ENCODE data around the gene SCAMP3. TPM values are rescaled to one million over a fixed set of nuclear protein-coding genes. Genes with fewer than 3 reads are reported as not detected.

Gene SCAMP3
- total RNA-seq: 100 to 1,000 TPM in 4 of 9 donors, 10 to 100 TPM in 5; 51.0 to 143 (median 98.6) TPM
- polyA plus RNA-seq: 100 to 1,000 TPM in 1 of 3 donors, 10 to 100 TPM in 2; 41.9 to 102 (median 78.0) TPM
- long read RNA-seq, donor 1, transcript SCAMP3-202 (8 exons, 1,537 nt): minor isoform, 14 of 62 reads
- long read RNA-seq, donor 1, transcript SCAMP3-201 (9 exons, 1,446 nt): major isoform, 32 of 62 reads
- long read RNA-seq, donor 1, partial matches to known transcripts: 13 of 62 reads
- long read RNA-seq, donor 1, other reads (novel, unspliced or antisense): 0 of 62 reads
- long read RNA-seq, donor 2, transcript SCAMP3-201 (9 exons, 1,446 nt): major isoform, 20 of 24 reads
- long read RNA-seq, donor 2, partial matches to known transcripts: 0 of 24 reads
- long read RNA-seq, donor 2, other reads (novel, unspliced or antisense): 0 of 24 reads
- long read RNA-seq, donor 3, transcript SCAMP3-202 (8 exons, 1,537 nt): minor isoform, 5 of 39 reads
- long read RNA-seq, donor 3, transcript SCAMP3-201 (9 exons, 1,446 nt): major isoform, 31 of 39 reads
- long read RNA-seq, donor 3, partial matches to known transcripts: 0 of 39 reads
- long read RNA-seq, donor 3, other reads (novel, unspliced or antisense): 0 of 39 reads
- long read RNA-seq, donor 4, transcript SCAMP3-201 (9 exons, 1,446 nt): major isoform, 60 of 76 reads
- long read RNA-seq, donor 4, partial matches to known transcripts: 2 of 76 reads
- long read RNA-seq, donor 4, other reads (novel, unspliced or antisense): 11 of 76 reads
- long read RNA-seq, donor 5, transcript SCAMP3-202 (8 exons, 1,537 nt): minor isoform, 8 of 137 reads
- long read RNA-seq, donor 5, transcript SCAMP3-201 (9 exons, 1,446 nt): major isoform, 102 of 137 reads
- long read RNA-seq, donor 5, partial matches to known transcripts: 10 of 137 reads
- long read RNA-seq, donor 5, other reads (novel, unspliced or antisense): 17 of 137 reads
- long read RNA-seq, donor 6, transcript SCAMP3-201 (9 exons, 1,446 nt): major isoform, 30 of 40 reads
- long read RNA-seq, donor 6, partial matches to known transcripts: 3 of 40 reads
- long read RNA-seq, donor 6, other reads (novel, unspliced or antisense): 4 of 40 reads
- long read RNA-seq, donor 7, transcript SCAMP3-201 (9 exons, 1,446 nt): major isoform, 14 of 16 reads
- long read RNA-seq, donor 7, partial matches to known transcripts: 0 of 16 reads
- long read RNA-seq, donor 7, other reads (novel, unspliced or antisense): 0 of 16 reads
- long read RNA-seq, donor 8, transcript SCAMP3-201 (9 exons, 1,446 nt): major isoform, 31 of 38 reads
- long read RNA-seq, donor 8, transcript SCAMP3-202 (8 exons, 1,537 nt): minor isoform, 5 of 38 reads
- long read RNA-seq, donor 8, partial matches to known transcripts: 0 of 38 reads
- long read RNA-seq, donor 8, other reads (novel, unspliced or antisense): 0 of 38 reads
- long read RNA-seq, donor 9, transcript SCAMP3-201 (9 exons, 1,446 nt): major isoform, 23 of 29 reads
- long read RNA-seq, donor 9, partial matches to known transcripts: 0 of 29 reads
- long read RNA-seq, donor 9, other reads (novel, unspliced or antisense): 5 of 29 reads
- long read RNA-seq, donor 10, transcript SCAMP3-201 (9 exons, 1,446 nt): major isoform, 9 of 10 reads
- long read RNA-seq, donor 10, partial matches to known transcripts: 0 of 10 reads
- long read RNA-seq, donor 10, other reads (novel, unspliced or antisense): 0 of 10 reads

- H3K4me1 ChIP-seq (replicated peaks in 1 of 2): peaks cover 13 to 16% of the 10 kb centered on the region in 2 donors
- peak; percentile 79 to 95 for TF ChIP-seq POLR2A (IDR thresholded peaks at IDR 0.05)
- TF ChIP-seq, protein P1, sequence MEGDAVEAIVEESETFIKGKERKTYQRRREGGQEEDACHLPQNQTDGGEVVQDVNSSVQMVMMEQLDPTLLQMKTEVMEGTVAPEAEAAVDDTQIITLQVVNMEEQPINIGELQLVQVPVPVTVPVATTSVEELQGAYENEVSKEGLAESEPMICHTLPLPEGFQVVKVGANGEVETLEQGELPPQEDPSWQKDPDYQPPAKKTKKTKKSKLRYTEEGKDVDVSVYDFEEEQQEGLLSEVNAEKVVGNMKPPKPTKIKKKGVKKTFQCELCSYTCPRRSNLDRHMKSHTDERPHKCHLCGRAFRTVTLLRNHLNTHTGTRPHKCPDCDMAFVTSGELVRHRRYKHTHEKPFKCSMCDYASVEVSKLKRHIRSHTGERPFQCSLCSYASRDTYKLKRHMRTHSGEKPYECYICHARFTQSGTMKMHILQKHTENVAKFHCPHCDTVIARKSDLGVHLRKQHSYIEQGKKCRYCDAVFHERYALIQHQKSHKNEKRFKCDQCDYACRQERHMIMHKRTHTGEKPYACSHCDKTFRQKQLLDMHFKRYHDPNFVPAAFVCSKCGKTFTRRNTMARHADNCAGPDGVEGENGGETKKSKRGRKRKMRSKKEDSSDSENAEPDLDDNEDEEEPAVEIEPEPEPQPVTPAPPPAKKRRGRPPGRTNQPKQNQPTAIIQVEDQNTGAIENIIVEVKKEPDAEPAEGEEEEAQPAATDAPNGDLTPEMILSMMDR (IDR thresholded peaks at IDR 0.05): peak in 2 of 6 experiments; percentile 2 to 19
- H3K36me3 ChIP-seq (replicated peaks in 1 of 2): peaks cover 0 to 73% of the 10 kb centered on the region in 2 donors
- WGBS, 4 donors: 0 to 1% (median 0%) methylated on average over 20 to 47 of the region's 47 CpGs
- no peaks in the 10 kb centered on the region for H3K27me3 ChIP-seq
- H3K27ac ChIP-seq: peak within 1 kb of the TSS; percentile 22 to 90 (median 80)
- no peaks in the 10 kb centered on the region for H3K9me3 ChIP-seq (replicated peaks in 1 of 3)
- intact Hi-C loops (cut with DNase I): loop anchor here in 1 of 2 donors (5.0 kb wide), 1 partner anchor 45 kb away; the partner anchor contains the start of gene FDPS
- peak within 1 kb of the TSS; percentile 36 to 80 (median 70) for H3K4me3 ChIP-seq
- peak; percentile 94 to 99 (median 99) for DNase-seq
Observed at GRCh38 chr1:155261852-155262673, at the start of gene SCAMP3. Gene SCAMP3, minus strand, starts transcription at chr1:155262360. Its CDS starts 209 bp downstream, at chr1:155262151.

DNA sequence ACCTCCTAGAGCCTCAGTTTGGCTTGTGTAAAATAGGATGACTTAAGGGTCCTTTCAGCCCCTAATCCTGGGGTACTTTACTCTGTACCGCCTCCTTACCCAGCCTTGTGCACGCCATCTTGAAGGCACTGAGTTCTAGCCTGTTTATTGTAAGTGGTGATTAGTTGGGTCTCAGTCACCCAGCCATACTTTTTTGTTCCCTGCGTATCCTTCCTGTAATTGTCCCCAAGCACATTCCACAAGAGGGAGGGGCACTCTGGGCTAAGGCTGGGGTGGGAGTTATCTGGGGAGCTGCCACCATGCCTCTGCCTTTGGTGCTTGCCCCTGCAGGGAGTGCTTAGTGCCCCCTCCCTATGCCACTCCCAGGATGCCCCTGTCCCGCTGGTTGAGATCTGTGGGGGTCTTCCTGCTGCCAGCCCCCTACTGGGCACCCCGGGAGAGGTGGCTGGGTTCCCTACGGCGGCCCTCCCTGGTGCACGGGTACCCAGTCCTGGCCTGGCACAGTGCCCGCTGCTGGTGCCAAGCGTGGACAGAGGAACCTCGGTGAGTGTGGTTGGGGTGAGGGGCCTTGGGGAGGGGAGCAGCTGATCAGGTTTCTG lies 47.4 kb upstream of the SCAMP3 start:
- Histone ChIP-seq H3K27me3 (no peaks in the 10 kb centered on the region), H3K36me3 (replicated peaks in 1 of 2) (peaks cover 0 to 8% of the 10 kb centered on the region in 2 donors), H3K9me3 (replicated peaks in 1 of 3) (no peaks in the 10 kb centered on the region), H3K4me1 (replicated peaks in 1 of 2) (peaks cover 9 to 33% of the 10 kb centered on the region in 2 donors), H3K27ac (peak overlapping the region; percentile 23 to 95 (median 79)), H3K4me3 (peak overlapping the region; percentile 51 to 79 (median 63))
- TF ChIP-seq, protein P1 (IDR thresholded peaks at IDR 0.05): no peak
- peak in 1 of 2 donors; percentile 5 for TF ChIP-seq POLR2A (IDR thresholded peaks at IDR 0.05)
- WGBS, 4 donors: 1 to 15% (median 8%) methylated on average over 5 to 11 of the region's 11 CpGs
- DNase-seq: peak; percentile 41 to 70 (median 63)
- intact Hi-C loops (cut with DNase I): loop anchor here in 1 of 2 donors (5.0 kb wide), 1 partner anchor 47 kb away; the partner anchor contains the start of gene SCAMP3
